Astrocyte of the spinal cord (primary cell): ENCODE results near the gene HIF3A.

ENCODE experiments used
- DNase-seq: peaks from one replicate; pipeline ENCODE4 v3.0.0; 2011; ENCODE audit warnings: low read depth, low spot score
- H3K4me3 ChIP-seq: 2 replicates; pipeline ENCODE4 v1.5.1; 2011; ENCODE audit warnings: low read depth, mild to moderate bottlenecking, low read length, moderate library complexity
- in situ Hi-C: cut with HindIII; loops from 2 replicates; pipeline ENCODE4 v1.10.0; 2017; ENCODE audit warnings: low sequenced_read_pairs
- TF ChIP-seq, protein P1 (sequence below): IDR thresholded peaks from 2 replicates; pipeline ENCODE4 v1.5.1; 2012; ENCODE audit warnings: low read depth, mild to moderate bottlenecking, low read length, inconsistent platforms

Gene HIF3A

DNA sequence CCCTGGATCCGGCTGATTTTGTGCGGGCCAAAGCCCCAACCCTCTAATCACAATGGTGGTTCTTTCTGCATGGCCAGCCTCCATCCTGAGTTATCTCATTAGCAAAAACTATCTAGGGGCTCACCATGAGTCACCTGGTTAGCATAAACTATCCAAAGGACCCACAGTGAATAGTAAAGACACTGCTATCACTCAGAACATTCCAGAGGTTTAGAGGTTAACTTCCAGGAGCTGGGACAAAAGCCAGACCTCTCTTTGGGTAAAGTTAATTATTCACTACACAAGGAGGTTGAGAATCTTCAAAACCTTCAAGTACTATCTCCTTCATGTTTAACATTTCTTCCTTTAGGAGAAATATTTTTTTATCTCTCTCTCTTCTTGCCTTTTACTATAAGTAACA, 31.2 kb downstream of the HIF3A start:
- no peak for DNase-seq
- in situ Hi-C loops, result no loop called here
- TF ChIP-seq, protein P1, sequence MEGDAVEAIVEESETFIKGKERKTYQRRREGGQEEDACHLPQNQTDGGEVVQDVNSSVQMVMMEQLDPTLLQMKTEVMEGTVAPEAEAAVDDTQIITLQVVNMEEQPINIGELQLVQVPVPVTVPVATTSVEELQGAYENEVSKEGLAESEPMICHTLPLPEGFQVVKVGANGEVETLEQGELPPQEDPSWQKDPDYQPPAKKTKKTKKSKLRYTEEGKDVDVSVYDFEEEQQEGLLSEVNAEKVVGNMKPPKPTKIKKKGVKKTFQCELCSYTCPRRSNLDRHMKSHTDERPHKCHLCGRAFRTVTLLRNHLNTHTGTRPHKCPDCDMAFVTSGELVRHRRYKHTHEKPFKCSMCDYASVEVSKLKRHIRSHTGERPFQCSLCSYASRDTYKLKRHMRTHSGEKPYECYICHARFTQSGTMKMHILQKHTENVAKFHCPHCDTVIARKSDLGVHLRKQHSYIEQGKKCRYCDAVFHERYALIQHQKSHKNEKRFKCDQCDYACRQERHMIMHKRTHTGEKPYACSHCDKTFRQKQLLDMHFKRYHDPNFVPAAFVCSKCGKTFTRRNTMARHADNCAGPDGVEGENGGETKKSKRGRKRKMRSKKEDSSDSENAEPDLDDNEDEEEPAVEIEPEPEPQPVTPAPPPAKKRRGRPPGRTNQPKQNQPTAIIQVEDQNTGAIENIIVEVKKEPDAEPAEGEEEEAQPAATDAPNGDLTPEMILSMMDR, result no peak
- H3K4me3 ChIP-seq, result no peak overlapping the region

DNA sequence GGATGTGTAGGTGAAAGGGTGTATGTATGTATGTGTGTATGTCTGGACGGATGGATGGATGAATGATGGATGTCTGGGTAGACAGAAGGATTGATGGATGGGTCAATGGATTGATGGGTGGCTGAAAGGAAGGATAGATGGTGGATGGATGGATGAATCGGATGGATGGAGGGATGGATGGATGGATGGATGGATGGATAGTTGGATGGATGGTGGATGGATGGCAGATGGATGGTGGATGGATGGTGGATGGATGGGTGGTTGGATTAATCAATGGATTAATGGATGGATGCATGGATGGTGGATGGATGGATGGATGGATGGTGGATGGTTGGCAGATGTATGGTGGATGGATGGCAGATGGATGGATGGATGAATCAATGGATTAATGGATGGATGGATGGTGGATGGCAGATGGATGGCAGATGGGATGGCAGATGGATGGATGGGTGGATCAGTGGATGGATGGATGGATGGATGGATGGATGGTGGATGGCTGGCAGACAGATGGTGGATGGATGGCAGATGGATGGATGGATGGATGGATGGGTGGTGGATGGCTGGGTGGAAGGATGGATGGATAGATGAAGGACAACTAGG, 33.6 kb downstream of the HIF3A start:
- no peak overlapping the region for H3K4me3 ChIP-seq
- TF ChIP-seq, protein P1, result no peak
- no peak for DNase-seq
- in situ Hi-C loops, result no loop called here

DNA sequence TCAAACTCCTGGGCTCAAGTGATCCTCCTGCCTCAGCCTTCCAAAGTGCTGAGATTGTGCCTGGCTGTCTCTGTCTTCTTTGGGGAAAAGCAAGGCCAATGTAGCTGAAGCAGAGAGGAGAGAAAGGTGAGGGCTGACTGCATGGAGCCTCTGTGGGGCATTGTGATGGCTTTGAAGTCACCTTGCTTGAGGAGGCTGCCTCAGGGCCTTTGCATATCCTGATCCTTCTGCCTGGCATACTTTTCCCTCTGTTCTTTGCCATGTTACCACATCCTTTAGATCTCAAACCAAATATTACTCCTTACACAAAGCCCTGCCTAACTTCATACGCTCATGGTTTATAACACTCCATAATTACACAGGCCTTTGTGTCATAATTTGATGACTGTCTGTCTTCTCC, 40.6 kb downstream of the HIF3A start:
- in situ Hi-C loops, result no loop called here
- DNase-seq, result no peak
- H3K4me3 ChIP-seq, result no peak overlapping the region
- TF ChIP-seq, protein P1, result no peak

DNA sequence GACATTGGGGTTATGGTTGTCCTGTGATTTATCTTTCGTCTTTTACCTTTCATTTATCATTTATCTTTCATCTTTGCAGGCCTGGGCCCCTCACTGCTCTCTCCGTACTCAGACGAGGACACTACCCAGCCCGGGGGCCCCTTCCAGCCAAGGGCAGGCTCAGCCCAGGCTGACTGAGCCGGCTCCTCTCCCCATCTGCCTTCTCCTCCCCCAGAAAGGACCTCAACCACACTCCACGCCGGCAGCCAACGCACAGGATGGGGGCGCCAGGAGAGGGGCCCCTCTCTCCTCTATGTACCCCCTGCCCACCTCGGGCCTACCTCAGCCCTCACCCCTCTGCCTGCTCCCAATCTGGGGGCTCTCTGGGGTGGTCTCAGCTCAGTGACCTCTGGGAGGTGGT, 42.6 kb downstream of the HIF3A start:
- TF ChIP-seq, protein P1, result no peak
- no peak for DNase-seq
- in situ Hi-C loops, result no loop called here
- H3K4me3 ChIP-seq, result no peak overlapping the region

DNA sequence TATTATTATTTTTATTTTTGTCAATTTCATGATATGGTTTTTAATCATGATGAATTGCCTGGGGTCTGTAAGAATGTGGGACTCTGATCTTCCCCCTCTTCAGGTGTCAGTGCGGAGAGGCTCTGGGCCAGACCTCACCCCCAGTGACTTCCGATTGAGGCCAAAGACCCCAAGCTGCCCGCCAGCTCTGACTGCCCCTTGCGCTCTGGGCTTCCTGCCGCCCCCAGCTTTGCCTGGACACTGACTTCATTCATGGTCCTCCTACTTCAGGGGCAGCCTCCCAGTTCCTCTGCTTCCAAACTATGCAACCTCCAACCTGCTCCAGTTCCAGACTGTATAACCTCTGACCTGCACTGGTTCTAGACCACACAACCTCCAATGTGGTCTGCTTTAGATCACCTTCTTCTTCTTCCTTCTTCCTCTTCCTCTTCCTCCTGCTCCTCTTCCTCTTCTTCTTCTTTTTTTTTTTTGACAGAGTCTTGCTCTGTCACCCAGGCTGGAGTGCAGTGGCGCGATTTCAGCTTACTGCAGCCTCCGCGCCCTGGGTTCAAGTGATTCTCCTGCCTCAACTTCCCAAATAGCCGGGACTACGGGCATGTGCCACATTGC, 43.3 kb downstream of the HIF3A start:
- no peak for DNase-seq
- H3K4me3 ChIP-seq, result no peak overlapping the region
- in situ Hi-C loops, result no loop called here
- TF ChIP-seq, protein P1, result no peak

DNA sequence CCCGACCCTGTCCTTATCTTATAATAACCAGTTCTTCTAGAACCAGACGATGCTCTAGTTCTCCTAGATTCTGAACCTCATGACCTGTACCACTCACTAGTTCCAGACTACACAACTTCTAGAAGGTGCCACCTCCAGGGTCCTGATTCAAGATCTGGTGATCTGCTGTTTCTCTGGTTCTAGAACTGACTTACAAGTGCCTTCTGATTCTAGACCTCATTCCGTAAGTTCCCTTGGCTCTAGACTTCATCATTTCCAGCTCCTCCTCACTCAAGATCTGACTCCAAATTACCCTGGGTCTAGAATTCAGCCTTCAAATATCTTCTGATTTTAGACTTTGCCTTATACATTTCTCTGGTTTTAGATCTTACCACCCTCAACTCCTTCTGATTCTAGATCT, 45.1 kb downstream of the HIF3A start:
- TF ChIP-seq, protein P1, result no peak
- in situ Hi-C loops, result no loop called here
- H3K4me3 ChIP-seq, result no peak overlapping the region
- no peak for DNase-seq

DNA sequence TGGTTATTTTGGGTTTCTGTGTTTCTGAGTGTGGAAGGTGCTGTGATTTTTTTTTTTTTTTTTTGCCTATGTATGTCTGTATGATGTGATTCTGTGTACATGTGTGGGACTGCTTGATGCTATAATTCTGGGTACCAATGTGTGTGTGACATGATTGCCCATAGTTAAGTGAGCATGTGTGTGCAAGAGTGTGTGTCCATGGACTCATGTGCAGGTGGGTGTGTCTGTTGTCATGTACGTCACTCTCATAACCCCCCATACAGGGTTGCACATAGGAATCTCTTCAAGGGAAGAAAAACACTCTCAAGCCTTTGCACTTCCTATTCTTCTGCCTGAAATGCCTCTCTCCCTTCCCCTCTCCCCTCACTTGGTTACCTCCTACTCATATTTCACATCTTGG, 47.5 kb downstream of the HIF3A start:
- no peak for DNase-seq
- in situ Hi-C loops, result no loop called here
- TF ChIP-seq, protein P1, result no peak
- H3K4me3 ChIP-seq, result no peak overlapping the region
